ENCODE results near the gene KCNJ9.

DNA sequence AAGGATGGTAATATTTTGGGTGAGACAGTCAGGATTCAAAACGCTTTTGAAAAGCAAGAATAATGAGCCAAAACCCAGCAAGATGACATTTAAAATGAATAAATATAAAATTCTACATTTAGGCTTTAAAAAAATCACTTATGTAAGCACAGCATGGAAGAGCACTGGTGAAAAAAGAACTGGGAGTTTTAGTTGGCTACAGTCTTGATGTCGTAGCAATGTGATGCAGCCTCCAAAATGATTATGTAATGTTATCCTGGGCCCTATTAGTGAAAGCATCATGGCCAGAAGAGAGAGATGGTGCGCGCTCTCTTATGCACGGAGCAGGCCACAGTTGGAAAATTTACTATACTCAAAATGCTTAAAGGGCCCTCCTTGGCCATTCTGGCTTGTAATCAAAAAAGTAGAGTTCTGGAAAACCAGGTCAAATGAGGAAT lies 5.1 kb downstream of the KCNJ9 start:
- TF ChIP-seq, protein P1, sequence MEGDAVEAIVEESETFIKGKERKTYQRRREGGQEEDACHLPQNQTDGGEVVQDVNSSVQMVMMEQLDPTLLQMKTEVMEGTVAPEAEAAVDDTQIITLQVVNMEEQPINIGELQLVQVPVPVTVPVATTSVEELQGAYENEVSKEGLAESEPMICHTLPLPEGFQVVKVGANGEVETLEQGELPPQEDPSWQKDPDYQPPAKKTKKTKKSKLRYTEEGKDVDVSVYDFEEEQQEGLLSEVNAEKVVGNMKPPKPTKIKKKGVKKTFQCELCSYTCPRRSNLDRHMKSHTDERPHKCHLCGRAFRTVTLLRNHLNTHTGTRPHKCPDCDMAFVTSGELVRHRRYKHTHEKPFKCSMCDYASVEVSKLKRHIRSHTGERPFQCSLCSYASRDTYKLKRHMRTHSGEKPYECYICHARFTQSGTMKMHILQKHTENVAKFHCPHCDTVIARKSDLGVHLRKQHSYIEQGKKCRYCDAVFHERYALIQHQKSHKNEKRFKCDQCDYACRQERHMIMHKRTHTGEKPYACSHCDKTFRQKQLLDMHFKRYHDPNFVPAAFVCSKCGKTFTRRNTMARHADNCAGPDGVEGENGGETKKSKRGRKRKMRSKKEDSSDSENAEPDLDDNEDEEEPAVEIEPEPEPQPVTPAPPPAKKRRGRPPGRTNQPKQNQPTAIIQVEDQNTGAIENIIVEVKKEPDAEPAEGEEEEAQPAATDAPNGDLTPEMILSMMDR (CRISPR knock-in tag; IDR thresholded peaks at IDR 0.05) = no peak
- TF ChIP-seq ZNF598 (CRISPR knock-in tag; IDR thresholded peaks at IDR 0.05; ENCODE audit: borderline replicate concordance) (no peak), JUN (CRISPR knock-in tag; IDR thresholded peaks at IDR 0.05) (no peak), FOXK2 (IDR thresholded peaks at IDR 0.05) (no peak)
- TF ChIP-seq, protein P2, sequence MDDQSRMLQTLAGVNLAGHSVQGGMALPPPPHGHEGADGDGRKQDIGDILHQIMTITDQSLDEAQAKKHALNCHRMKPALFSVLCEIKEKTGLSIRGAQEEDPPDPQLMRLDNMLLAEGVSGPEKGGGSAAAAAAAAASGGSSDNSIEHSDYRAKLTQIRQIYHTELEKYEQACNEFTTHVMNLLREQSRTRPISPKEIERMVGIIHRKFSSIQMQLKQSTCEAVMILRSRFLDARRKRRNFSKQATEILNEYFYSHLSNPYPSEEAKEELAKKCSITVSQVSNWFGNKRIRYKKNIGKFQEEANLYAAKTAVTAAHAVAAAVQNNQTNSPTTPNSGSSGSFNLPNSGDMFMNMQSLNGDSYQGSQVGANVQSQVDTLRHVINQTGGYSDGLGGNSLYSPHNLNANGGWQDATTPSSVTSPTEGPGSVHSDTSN (CRISPR knock-in tag; IDR thresholded peaks at IDR 0.05; ENCODE audit: borderline replicate concordance) = no peak
